NT2/D1 (cell line): Measurements from ENCODE around the gene MKNK1.

Experiments
- DNase-seq: peaks from one replicate; pipeline ENCODE4 v3.0.0-alpha.2; 2011; ENCODE audit warnings: low read depth, low spot score
- H3K27me3 ChIP-seq: 2 replicates; pipeline ENCODE4 v1.6.0; 2011; ENCODE audit warnings: mild to moderate bottlenecking; ENCODE audit not compliant: insufficient read length, insufficient read depth
- H3K36me3 ChIP-seq: 2 replicates; pipeline ENCODE4 v1.6.1; 2011; ENCODE audit warnings: mild to moderate bottlenecking, low read length, mixed read lengths; ENCODE audit not compliant: insufficient read depth, insufficient read length
- H3K4me1 ChIP-seq: 2 replicates; pipeline ENCODE4 v1.5.1; 2011; ENCODE audit not compliant: insufficient read depth, insufficient read length
- H3K4me3 ChIP-seq: 2 replicates; pipeline ENCODE4 v1.5.1; 2011; ENCODE audit warnings: low read depth; ENCODE audit not compliant: insufficient read length
- H3K9ac ChIP-seq: 2 replicates; pipeline ENCODE4 v1.6.0; 2011; ENCODE audit warnings: low read depth; ENCODE audit not compliant: insufficient read length
- H3K9me3 ChIP-seq: 2 replicates; pipeline ENCODE4 v1.5.1; 2011; ENCODE audit warnings: mild to moderate bottlenecking, low read length; ENCODE audit not compliant: insufficient read depth
- SUZ12 ChIP-seq: IDR thresholded peaks from 2 replicates; pipeline ENCODE4 v1.6.1; 2011; ENCODE audit not compliant: insufficient read length, insufficient read depth; ENCODE audit errors: extremely low read depth
- YY1 ChIP-seq: IDR thresholded peaks from 2 replicates; pipeline ENCODE4 v1.6.1; 2011; ENCODE audit not compliant: insufficient read length, insufficient read depth
- ZNF274 ChIP-seq: IDR thresholded peaks from 2 replicates; pipeline ENCODE4 v1.6.1; 2011; ENCODE audit warnings: mild to moderate bottlenecking, low read depth, low read length

The MKNK1 gene

DNA sequence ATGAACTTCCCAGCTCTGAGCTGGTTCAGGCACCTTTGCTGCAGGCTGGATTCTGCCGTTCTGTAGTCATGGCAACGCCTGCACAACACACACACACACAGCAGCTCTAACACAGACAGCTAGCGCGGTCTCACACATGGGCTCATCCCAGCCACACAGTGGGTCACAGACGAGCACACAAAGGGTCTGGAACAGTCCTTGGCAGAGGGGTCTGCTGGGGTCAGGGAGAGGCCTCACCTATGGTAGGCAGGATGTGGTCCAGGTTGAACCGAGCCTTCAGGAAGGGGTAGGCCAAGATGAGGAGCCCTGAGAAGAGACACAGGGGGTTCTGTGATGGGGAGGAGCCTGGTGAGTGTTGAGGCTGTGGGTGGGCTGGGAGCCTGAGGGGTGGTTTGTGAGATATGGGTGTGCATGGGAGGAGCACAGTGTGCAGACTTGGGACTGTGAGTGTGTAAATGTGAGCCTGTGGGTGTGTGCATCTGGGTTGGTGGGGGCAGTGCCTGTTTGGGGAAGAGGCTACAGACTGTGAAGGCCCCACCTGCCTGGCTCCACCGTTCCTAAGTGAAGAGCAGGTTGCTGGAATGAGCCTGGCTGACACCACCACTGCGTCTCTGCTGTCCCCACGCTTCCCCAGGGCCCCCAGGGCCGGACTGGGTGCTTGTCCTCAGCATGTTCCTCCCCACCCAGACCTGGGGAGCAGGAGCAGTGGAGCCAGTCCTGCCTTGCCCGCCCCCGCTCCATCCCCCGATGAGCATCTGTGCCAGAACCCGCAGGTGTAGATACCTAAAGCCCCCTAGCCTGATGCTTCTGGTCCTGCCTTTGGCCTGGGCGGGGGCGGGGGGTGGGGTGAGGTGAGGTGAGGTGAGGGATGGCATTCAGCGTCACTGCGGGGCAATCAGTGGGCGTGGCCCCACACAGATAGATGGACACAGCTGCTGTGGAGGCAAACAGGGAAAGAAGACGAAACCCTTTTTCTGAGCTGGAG is 54.1 kb downstream of the MKNK1 start:
- Histone ChIP-seq H3K9me3 (no peaks in the 10 kb centered on the region), H3K36me3 (no peaks in the 10 kb centered on the region), H3K4me1 (peaks cover 20% of the 10 kb centered on the region), H3K27me3 (peaks cover 35% of the 10 kb centered on the region), H3K4me3 (no peak overlapping the region), H3K9ac (no peak overlapping the region)
- DNase-seq: no peak
- TF ChIP-seq SUZ12: no peak
- no peak for TF ChIP-seq YY1
- TF ChIP-seq ZNF274: no peak

DNA sequence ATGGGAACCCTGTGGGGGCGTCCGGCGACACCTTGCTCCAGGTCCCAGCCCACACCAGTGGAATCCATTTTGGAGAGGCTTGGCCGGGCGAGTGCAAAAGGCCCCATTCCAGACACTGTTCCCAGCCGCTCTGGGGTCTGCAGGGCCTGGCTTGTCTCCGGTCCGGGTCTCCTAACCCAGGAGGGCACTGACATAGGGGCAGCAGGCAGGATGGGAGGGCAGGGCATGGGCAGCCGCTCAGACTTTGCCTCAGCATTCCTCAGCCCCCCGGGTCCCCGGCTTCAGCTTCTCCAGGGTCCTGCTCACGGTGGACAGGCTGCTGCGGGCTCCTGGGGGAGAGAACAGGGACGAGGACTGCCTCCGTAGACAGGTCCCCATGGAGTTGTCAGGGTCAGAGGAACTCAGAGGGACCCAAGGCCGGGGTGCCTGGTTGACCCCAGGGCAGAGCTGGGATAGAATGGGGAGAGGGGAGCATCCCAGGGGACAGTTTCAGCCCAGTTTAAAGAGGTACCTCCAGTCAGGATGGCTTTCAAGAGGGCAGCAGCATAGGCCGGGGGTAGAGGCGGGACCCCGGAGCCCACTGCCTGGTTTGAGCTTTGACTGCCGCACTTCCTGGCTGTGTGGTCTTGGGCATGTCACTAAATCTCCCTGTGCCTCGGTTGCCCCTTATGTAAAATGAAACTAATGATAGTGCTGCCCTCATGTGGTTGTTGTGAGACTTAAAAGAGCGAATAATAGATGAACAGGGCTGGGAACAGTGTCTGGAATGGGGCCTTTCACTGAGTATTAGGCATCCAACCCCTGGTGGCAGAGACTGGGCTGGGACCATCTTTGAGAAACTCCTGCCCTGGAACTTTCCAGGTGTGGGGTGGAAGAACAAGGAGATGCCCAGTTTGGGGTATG is 56.3 kb downstream of the MKNK1 start:
- peaks cover 55% of the 10 kb centered on the region for H3K27me3 ChIP-seq
- TF ChIP-seq YY1 (no peak), SUZ12 (no peak), ZNF274 (no peak)
- peaks cover 24% of the 10 kb centered on the region for H3K4me1 ChIP-seq
- H3K9ac ChIP-seq: no peak overlapping the region
- H3K4me3 ChIP-seq: no peak overlapping the region
- no peaks in the 10 kb centered on the region for H3K36me3 ChIP-seq
- DNase-seq: no peak
- no peaks in the 10 kb centered on the region for H3K9me3 ChIP-seq

DNA sequence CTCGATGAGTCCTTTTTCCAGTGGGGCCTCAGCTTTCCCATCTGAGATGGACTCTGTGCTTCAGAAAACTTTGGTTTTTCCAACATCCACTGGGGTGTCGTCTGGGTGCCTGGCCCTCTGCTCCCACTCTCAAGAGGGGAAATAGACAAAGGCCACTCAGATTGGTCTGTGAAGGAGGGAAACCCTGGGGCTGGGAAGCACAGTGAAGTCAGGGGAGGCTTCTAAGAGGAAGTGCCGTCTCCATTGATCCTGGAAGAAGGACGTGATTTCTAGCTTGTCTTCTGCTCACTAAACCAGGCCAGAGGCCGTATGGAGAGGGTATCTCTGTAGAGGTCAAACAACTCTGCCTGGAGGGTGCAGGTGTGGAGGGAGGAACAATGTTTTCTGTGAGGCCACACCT is 57.9 kb downstream of the MKNK1 start:
- Histone ChIP-seq H3K9me3 (no peaks in the 10 kb centered on the region), H3K4me1 (peaks cover 18% of the 10 kb centered on the region), H3K27me3 (peaks cover 67% of the 10 kb centered on the region), H3K4me3 (no peak overlapping the region), H3K36me3 (no peaks in the 10 kb centered on the region), H3K9ac (no peak overlapping the region)
- no peak for DNase-seq
- no peak for TF ChIP-seq ZNF274
- TF ChIP-seq YY1: no peak
- TF ChIP-seq SUZ12: no peak

DNA sequence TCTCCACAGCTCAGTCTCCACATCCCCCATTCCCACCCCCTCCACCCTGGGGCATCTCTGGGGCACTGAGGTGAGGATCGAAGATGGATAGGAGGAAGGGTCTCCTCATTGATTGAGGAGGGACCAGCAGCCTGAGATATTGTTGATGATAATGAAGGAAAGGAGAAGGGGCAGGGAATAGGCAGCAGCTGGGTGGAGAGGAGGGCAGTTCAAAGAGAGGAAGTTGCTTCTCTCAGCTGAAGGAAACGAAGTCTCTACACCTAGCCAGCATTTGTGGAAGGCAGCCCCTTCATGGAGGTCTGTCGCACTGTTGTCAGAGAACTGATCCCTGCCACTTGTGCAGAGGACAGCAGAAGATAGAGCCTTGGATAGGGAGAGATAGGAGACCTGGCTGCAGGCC is 58.3 kb downstream of the MKNK1 start:
- H3K4me1 ChIP-seq: peaks cover 18% of the 10 kb centered on the region
- no peak for DNase-seq
- TF ChIP-seq ZNF274 (no peak), SUZ12 (no peak), YY1 (no peak)

DNA sequence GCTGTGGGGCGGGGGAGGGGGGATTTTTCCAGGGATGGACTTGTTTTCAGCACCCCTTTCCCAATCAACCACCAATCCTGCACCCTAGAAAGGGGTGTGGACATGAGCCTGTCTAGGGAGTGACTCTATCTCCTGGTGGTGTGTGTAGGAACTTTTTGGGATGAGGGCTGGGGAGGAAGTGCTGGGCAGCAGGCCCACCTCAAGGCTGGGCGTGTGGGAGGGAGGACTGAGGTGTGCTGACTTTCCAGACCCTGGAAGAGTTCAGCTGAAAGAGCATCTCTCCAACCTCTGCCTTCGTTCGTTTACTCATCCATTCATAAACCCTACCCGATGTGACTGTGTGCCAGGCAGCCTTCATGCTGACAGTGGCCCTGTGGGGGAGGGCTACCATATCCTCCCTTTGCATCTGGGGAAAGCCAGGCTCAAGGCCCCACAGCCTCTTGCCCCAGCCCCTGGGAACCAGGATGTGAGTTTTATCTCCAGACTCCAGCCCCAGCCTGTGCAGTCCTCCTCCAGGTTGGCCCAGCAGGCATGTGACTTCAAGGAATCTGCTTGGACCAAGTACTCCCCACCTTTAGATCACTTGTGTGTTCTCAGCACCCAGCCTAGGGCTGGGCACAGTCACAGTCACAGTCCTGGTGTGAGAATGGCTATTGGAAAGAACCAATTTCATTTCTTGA is 59.4 kb downstream of the MKNK1 start:
- Histone ChIP-seq H3K4me1 (peaks cover 18% of the 10 kb centered on the region), H3K4me3 (peak overlapping the region; percentile 52), H3K9me3 (no peaks in the 10 kb centered on the region), H3K9ac (peak overlapping the region; percentile 52), H3K36me3 (no peaks in the 10 kb centered on the region), H3K27me3 (peaks cover 81% of the 10 kb centered on the region)
- TF ChIP-seq SUZ12 (no peak), YY1 (no peak), ZNF274 (no peak)
- no peak for DNase-seq

More for the DNA sequence above, 58.3 kb downstream of the MKNK1 start:
- Histone ChIP-seq H3K9me3 (no peaks in the 10 kb centered on the region), H3K36me3 (no peaks in the 10 kb centered on the region), H3K9ac (no peak overlapping the region), H3K27me3 (peaks cover 71% of the 10 kb centered on the region), H3K4me3 (no peak overlapping the region)

DNA sequence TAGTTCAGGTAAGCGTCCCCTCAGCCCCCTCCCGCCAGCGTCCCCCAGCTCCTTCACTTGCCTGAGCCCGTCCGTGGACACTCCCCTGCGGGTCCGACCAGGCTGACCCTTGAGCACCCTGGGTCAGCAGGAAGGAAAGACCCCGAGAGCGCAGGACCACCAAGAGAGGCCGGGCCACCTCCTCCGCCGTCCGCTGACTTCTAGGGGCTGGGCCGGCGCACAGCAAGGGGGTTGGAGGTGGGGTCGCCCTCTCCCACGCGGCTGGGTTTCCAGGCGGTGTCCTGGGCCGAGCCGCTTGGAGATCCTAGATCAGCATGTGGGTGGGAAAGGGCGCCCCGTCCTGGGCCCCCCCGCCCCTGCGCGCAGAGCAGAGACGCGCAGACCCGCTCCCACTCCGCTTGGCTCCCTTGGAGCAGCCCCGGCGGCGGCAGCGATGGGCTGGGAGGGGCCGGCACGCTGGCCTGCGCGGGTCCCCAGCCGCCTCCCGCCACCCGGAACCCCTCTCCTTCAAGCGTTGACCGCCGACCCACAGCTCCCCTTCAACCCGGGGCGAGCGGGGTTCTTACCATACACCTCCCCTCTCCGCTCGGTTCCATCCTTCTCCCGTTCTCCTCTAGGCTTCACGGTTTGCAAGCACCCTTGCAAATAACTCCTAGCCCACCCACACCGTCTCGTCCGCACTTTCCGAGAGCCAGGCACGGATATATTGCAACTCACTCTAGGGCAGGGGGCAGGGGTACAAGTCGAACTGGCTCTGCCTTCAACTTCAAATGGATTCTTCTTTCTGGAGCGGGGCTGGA is 60.1 kb downstream of the MKNK1 start:
- Histone ChIP-seq H3K9me3 (no peaks in the 10 kb centered on the region), H3K27me3 (peaks cover 85% of the 10 kb centered on the region), H3K4me1 (peaks cover 22% of the 10 kb centered on the region), H3K9ac (peak overlapping the region; percentile 52), H3K36me3 (no peaks in the 10 kb centered on the region), H3K4me3 (peak overlapping the region; percentile 52)
- TF ChIP-seq ZNF274 (no peak), SUZ12 (peak; percentile 57), YY1 (no peak)
- DNase-seq: no peak
